Activated effector memory CD4-positive, alpha-beta T cell treated with Interleukin-2 at 50 U/mL for 16 hours (primary cell): ENCODE measurements around the gene MRPL43.

Experiments used
- DNase-seq: peaks from one replicate; pipeline ENCODE4 v3.0.0-alpha.2; 2020

The MRPL43 gene

GRCh38 chr10:101000915-101001658 lies 13.8 kb upstream of the MRPL43 start:
- DNase-seq, result no peak

GRCh38 chr10:101000127-101000914 lies 13.0 kb upstream of the MRPL43 start:
- DNase-seq, result no peak

- no peak for DNase-seq
Observed at GRCh38 chr10:100999742-101000126, 12.4 kb upstream of the MRPL43 start, which contains the start of gene LZTS2. Gene LZTS2, plus strand, starts transcription at chr10:100999808. Its CDS starts 2,731 bp downstream, at chr10:101002539.

GRCh38 chr10:100998991-100999741 lies 11.9 kb upstream of the MRPL43 start:
- peak; percentile 71 for DNase-seq

- peak; percentile 58 for DNase-seq
Observed at GRCh38 chr10:100998183-100998990, 11.1 kb upstream of the MRPL43 start.

GRCh38 chr10:100997360-100998182 lies 10.3 kb upstream of the MRPL43 start:
- DNase-seq, result peak; percentile 67

- DNase-seq, result peak; percentile 33
Observed at GRCh38 chr10:100996678-100997359, 9.5 kb upstream of the MRPL43 start.

GRCh38 chr10:100995181-100995580 lies 7.9 kb upstream of the MRPL43 start:
- no peak for DNase-seq

GRCh38 chr10:100993986-100994708 lies 6.8 kb upstream of the MRPL43 start:
- no peak for DNase-seq

- no peak for DNase-seq
Observed at GRCh38 chr10:100989088-100989487, 1.8 kb upstream of the MRPL43 start.

GRCh38 chr10:100988166-100988565 lies 869 bp upstream of the MRPL43 start:
- no peak for DNase-seq

GRCh38 chr10:100987685-100988049 lies 370 bp upstream of the MRPL43 start:
- no peak for DNase-seq

- DNase-seq, result no peak
Observed at GRCh38 chr10:100986623-100986951, 710 bp downstream of the MRPL43 start.

- no peak for DNase-seq
Observed at GRCh38 chr10:100985336-100985735, 2.0 kb downstream of the MRPL43 start.

- DNase-seq, result no peak
Observed at GRCh38 chr10:100984672-100985177, 2.6 kb downstream of the MRPL43 start.

- DNase-seq, result no peak
Observed at GRCh38 chr10:100983868-100984671, 3.2 kb downstream of the MRPL43 start.

- no peak for DNase-seq
Observed at GRCh38 chr10:100982916-100983830, 4.1 kb downstream of the MRPL43 start.

GRCh38 chr10:100981178-100981772 lies 6.0 kb downstream of the MRPL43 start:
- no peak for DNase-seq
